HG02571 (cell line): ENCODE results near the gene HINFP.
"Not testable (repeated sequence)": the region's sequence is repeated elsewhere in the genome, so short reads cannot be mapped to it uniquely, and the experiment has no call there.

Experiments used
- ATAC-seq: cut with Tn5 transposase; IDR thresholded peaks from one replicate; pipeline ENCODE4 v1.9.1; 2021; ENCODE audit warnings: mild to moderate bottlenecking, moderate library complexity; ENCODE audit not compliant: unreplicated experiment

Gene HINFP

GRCh38 chr11:119116601-119117000 is 4.8 kb upstream of the HINFP start:
- ATAC-seq, result no peak

GRCh38 chr11:119117004-119117706 is 4.2 kb upstream of the HINFP start:
- ATAC-seq, result no peak

GRCh38 chr11:119118227-119118626 is 3.2 kb upstream of the HINFP start:
- ATAC-seq, result no peak

GRCh38 chr11:119118946-119119345 is 2.4 kb upstream of the HINFP start:
- no peak for ATAC-seq

- ATAC-seq, result no peak
Observed at GRCh38 chr11:119120639-119121007, 757 bp upstream of the HINFP start.

GRCh38 chr11:119121811-119122124 is 388 bp downstream of the HINFP start:
- no peak for ATAC-seq

- ATAC-seq, result no peak
Observed at GRCh38 chr11:119125821-119126220, 4.4 kb downstream of the HINFP start.

- ATAC-seq, result no peak
Observed at GRCh38 chr11:119126675-119127268, 5.4 kb downstream of the HINFP start.

GRCh38 chr11:119130662-119131061 is 9.3 kb downstream of the HINFP start:
- ATAC-seq, result no peak

GRCh38 chr11:119134389-119134978 is 13.1 kb downstream of the HINFP start:
- no peak for ATAC-seq

- not testable (repeated sequence) for ATAC-seq
Observed at GRCh38 chr11:119139276-119139675, 17.9 kb downstream of the HINFP start.

GRCh38 chr11:119144825-119145486 is 23.6 kb downstream of the HINFP start:
- no peak for ATAC-seq

GRCh38 chr11:119145551-119145950 is 24.2 kb downstream of the HINFP start:
- ATAC-seq, result no peak

- ATAC-seq, result no peak
Observed at GRCh38 chr11:119147604-119148333, 26.4 kb downstream of the HINFP start.

GRCh38 chr11:119148720-119149017 is 27.3 kb downstream of the HINFP start:
- ATAC-seq, result no peak

- no peak for ATAC-seq
Observed at GRCh38 chr11:119149018-119149785, 27.8 kb downstream of the HINFP start, which contains the start of gene ABCG4. ABCG4 (plus strand) TSS chr11:119149052; CDS start chr11:119149966, 914 bp downstream.

GRCh38 chr11:119149786-119150275 is 28.5 kb downstream of the HINFP start:
- ATAC-seq, result no peak

GRCh38 chr11:119152043-119152442 is 30.7 kb downstream of the HINFP start:
- no peak for ATAC-seq

- ATAC-seq, result no peak
Observed at GRCh38 chr11:119152604-119153003, 31.2 kb downstream of the HINFP start.

GRCh38 chr11:119153049-119153818 is 31.9 kb downstream of the HINFP start:
- no peak for ATAC-seq
